Parathyroid adenoma (tissue), 2 donors: ENCODE results near the gene TGFA.

Experiments used
- H2AFZ ChIP-seq: fragments of 300-600 bp; sonication (generic); one replicate; pipeline ENCODE4 v1.7.0; 2017; ENCODE audit warnings: antibody characterized with exemption, mild to moderate bottlenecking
- H3K27ac ChIP-seq: fragments of 300-600 bp; sonication (generic); one replicate; pipeline ENCODE4 v1.7.0; 2017
- H3K27me3 ChIP-seq: fragments of 300-600 bp; sonication (generic); one replicate; pipeline ENCODE4 v1.7.0; 2017; ENCODE audit warnings: low read length; ENCODE audit not compliant: control insufficient read depth, insufficient read depth
- H3K36me3 ChIP-seq: fragments of 300-600 bp; sonication (generic); one replicate; pipeline ENCODE4 v1.7.0; 2017; ENCODE audit warnings: low read length; ENCODE audit not compliant: control insufficient read depth, insufficient read depth
- H3K4me1 ChIP-seq: fragments of 300-600 bp; sonication (generic); one replicate; pipeline ENCODE4 v1.7.0; 2017; ENCODE audit warnings: control low read depth
- H3K4me2 ChIP-seq: fragments of 300-600 bp; sonication (generic); one replicate; pipeline ENCODE4 v1.7.0; 2017; ENCODE audit warnings: low read length
- H3K4me3 ChIP-seq: fragments of 300-600 bp; sonication (generic); one replicate; pipeline ENCODE4 v1.7.0; 2017; ENCODE audit warnings: low read depth, low read length
- H3K79me2 ChIP-seq: fragments of 300-600 bp; sonication (generic); one replicate; pipeline ENCODE4 v1.7.0; 2017; ENCODE audit warnings: control low read depth
- H3K9ac ChIP-seq: fragments of 300-600 bp; sonication (generic); one replicate; pipeline ENCODE4 v1.7.0; 2017; ENCODE audit warnings: mild to moderate bottlenecking
- H3K9me3 ChIP-seq: fragments of 300-600 bp; sonication (generic); one replicate; pipeline ENCODE4 v1.7.0; 2017; ENCODE audit warnings: low read length; ENCODE audit not compliant: control insufficient read depth
- TF ChIP-seq, protein P1 (sequence below): fragments of 300-600 bp; sonication (generic); IDR thresholded peaks from one replicate; pipeline ENCODE4 v1.7.0; 2017; ENCODE audit warnings: antibody characterized with exemption, mild to moderate bottlenecking
- donor health status: primary hyperparathyroidism.

TGFA gene

DNA sequence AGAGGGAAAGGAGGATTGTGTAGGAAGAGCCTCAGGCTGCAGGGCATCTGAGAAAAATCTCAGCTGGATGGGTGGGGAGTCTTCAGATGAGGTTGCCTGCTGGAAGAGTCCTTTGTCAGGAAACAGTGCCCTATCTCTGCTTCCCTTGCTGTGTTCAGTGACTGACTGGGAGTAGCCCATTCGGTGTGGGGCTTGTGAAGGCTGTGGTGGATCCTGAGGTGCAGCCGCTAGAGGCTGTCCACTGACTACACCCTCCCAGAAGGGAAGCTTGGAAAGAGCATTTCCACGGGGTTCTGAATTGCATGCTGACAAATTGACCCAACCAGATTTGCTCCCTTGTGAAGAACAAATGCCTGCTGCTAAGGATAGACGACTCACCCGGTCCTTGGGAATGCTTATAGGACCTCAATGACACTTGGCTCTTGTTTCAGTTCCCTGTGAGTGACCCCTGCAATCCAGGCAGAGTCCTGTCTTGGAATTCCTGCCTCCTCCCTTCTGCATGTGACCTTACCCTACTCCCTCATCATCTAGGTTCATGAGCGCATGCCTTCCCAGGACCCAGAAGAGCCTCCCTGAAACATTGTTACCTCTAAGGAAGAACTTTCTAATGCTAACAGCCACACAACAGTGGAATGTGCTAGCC is 142.0 kb downstream of the TGFA start:
- Histone ChIP-seq H3K9me3 (no peaks in the 10 kb centered on the region), H3K4me2 (no peak overlapping the region), H2AFZ (no peak overlapping the region), H3K27me3 (no peaks in the 10 kb centered on the region), H3K4me1 (no peaks in the 10 kb centered on the region), H3K27ac (no peak overlapping the region), H3K4me3 (no peak overlapping the region), H3K9ac (no peak overlapping the region), H3K36me3 (no peaks in the 10 kb centered on the region), H3K79me2 (no peaks in the 10 kb centered on the region)
- TF ChIP-seq, protein P1, sequence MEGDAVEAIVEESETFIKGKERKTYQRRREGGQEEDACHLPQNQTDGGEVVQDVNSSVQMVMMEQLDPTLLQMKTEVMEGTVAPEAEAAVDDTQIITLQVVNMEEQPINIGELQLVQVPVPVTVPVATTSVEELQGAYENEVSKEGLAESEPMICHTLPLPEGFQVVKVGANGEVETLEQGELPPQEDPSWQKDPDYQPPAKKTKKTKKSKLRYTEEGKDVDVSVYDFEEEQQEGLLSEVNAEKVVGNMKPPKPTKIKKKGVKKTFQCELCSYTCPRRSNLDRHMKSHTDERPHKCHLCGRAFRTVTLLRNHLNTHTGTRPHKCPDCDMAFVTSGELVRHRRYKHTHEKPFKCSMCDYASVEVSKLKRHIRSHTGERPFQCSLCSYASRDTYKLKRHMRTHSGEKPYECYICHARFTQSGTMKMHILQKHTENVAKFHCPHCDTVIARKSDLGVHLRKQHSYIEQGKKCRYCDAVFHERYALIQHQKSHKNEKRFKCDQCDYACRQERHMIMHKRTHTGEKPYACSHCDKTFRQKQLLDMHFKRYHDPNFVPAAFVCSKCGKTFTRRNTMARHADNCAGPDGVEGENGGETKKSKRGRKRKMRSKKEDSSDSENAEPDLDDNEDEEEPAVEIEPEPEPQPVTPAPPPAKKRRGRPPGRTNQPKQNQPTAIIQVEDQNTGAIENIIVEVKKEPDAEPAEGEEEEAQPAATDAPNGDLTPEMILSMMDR: no peak

DNA sequence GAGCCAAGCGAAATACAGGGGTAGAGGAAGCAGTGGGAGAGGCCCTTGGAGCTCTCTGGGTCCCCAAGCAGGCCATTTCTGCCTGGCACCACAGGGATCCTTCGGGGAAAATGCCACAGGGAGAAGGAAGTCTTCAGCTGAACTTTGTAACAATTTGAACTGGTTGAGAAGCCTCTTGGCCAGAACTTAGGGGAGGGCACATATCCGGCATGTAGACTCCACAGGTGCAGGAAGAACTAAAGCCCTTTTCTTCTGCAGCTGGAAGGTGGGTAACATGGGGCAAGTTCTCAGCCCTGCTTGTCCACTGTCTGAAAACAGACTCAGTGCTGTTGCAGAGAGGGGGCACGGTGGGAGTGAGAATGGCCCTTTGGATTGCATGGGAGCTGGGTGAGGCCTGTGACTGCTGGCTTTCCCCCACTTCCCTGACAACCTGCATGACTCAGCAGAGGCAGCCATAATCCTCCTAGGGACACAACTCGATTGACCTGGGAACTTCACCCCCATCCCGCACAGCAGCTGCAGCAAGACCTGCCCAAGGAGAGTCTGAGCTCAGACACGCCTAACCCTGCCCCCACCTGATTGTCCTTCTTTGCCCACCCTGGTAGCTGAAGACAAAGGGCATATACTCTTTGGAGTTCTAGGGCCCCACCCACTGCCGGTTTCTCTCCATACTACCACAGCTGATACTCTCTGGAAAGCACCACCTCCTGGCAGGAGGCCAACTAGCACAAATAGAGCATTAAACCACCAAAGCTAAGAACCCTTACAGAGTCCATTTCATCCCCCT is 150.2 kb downstream of the TGFA start:
- Histone ChIP-seq H3K36me3 (no peaks in the 10 kb centered on the region), H3K4me1 (no peaks in the 10 kb centered on the region), H2AFZ (no peak overlapping the region), H3K4me2 (no peak overlapping the region), H3K9me3 (no peaks in the 10 kb centered on the region), H3K79me2 (no peaks in the 10 kb centered on the region), H3K4me3 (no peak overlapping the region), H3K27me3 (no peaks in the 10 kb centered on the region), H3K27ac (no peak overlapping the region), H3K9ac (no peak overlapping the region)
- TF ChIP-seq, protein P1: no peak

DNA sequence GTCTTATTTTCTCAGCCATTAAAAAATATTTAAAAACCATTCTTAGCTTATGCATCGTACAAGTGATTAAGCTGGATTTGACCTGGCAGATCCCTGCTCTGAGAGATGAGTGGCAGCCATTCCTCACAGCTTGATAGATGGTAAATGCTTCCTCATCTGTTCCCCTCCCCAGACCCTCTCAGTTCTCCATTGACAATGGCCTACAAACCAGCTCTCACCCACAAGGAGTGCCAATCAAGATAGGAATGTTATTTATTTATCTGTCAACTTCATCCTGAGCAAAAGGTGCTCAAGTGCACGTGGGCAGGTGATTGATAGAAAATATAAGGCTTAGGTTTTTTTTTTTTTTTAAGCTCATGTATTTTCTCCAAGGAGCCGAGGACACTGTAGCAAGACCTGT is 153.1 kb downstream of the TGFA start:
- H3K4me2 ChIP-seq: no peak overlapping the region
- H3K4me1 ChIP-seq: no peaks in the 10 kb centered on the region
- no peak overlapping the region for H2AFZ ChIP-seq
- H3K9ac ChIP-seq: no peak overlapping the region
- H3K4me3 ChIP-seq: no peak overlapping the region
- TF ChIP-seq, protein P1: no peak
- H3K27ac ChIP-seq: no peak overlapping the region
- H3K27me3 ChIP-seq: no peaks in the 10 kb centered on the region
- H3K79me2 ChIP-seq: no peaks in the 10 kb centered on the region
- H3K36me3 ChIP-seq: no peaks in the 10 kb centered on the region
- H3K9me3 ChIP-seq: no peaks in the 10 kb centered on the region

DNA sequence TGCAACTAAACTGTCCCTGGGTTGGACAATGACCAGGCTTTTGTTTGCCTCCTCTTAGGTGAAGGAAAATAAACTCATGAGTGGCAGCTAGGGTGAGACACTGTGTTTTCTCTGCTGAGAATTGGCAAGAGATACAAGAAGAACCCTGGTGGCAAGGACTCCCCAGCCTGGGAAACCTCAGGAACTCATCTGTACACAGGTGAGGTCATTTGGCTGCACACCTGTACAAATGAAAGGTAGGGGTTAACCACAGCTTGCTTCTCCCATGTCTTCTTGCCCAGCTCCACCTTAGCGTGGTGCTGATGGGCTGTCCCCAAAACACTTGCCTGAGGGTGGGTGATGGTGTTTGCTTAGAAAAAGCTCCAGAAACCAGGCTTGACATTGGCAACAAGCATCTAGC is 154.6 kb downstream of the TGFA start:
- Histone ChIP-seq H3K27me3 (no peaks in the 10 kb centered on the region), H3K9ac (no peak overlapping the region), H3K27ac (no peak overlapping the region), H3K9me3 (no peaks in the 10 kb centered on the region), H3K4me2 (no peak overlapping the region), H2AFZ (no peak overlapping the region), H3K4me1 (no peaks in the 10 kb centered on the region), H3K79me2 (no peaks in the 10 kb centered on the region), H3K36me3 (no peaks in the 10 kb centered on the region), H3K4me3 (no peak overlapping the region)
- TF ChIP-seq, protein P1: no peak
